GM21447 (cell line): ENCODE results near the gene LRRFIP2.

Source experiments
- ATAC-seq: cut with Tn5 transposase; IDR thresholded peaks from one replicate; pipeline ENCODE4 v1.9.1; 2021; ENCODE audit not compliant: unreplicated experiment

LRRFIP2 gene

GRCh38 chr3:37029516-37030163 is 144.7 kb downstream of the LRRFIP2 start:
- no peak for ATAC-seq

GRCh38 chr3:37029111-37029510 is 145.3 kb downstream of the LRRFIP2 start:
- ATAC-seq = no peak

- ATAC-seq = no peak
These were observed 146.1 kb downstream of the LRRFIP2 start for GRCh38 chr3:37028329-37028728.

GRCh38 chr3:37026851-37027250 is 147.5 kb downstream of the LRRFIP2 start:
- ATAC-seq = no peak

DNA sequence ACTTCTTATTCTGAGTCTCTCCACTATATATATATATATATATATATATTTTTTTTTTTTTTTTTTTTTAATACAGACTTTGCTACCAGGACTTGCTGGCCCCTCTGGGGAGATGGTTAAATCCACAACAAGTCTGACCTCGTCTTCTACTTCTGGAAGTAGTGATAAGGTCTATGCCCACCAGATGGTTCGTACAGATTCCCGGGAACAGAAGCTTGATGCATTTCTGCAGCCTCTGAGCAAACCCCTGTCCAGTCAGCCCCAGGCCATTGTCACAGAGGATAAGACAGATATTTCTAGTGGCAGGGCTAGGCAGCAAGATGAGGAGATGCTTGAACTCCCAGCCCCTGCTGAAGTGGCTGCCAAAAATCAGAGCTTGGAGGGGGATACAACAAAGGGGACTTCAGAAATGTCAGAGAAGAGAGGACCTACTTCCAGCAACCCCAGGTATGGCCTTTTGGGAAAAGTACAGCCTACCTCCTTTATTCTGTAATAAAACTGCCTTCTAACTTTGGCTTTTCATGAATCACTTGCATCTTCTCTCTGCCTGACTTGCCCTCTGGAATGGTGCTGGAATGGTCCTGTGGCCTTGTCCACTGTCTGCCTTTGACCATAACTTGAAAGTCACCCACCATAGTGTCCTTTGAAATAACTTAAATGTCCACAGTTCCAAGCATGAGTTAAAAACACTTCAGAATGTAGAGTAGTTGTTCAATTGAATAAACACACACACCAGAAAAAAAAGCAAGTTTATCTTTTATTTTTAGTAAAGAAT is 148.6 kb downstream of the LRRFIP2 start:
- ATAC-seq = no peak

GRCh38 chr3:37024820-37025405 is 149.5 kb downstream of the LRRFIP2 start:
- no peak for ATAC-seq

DNA sequence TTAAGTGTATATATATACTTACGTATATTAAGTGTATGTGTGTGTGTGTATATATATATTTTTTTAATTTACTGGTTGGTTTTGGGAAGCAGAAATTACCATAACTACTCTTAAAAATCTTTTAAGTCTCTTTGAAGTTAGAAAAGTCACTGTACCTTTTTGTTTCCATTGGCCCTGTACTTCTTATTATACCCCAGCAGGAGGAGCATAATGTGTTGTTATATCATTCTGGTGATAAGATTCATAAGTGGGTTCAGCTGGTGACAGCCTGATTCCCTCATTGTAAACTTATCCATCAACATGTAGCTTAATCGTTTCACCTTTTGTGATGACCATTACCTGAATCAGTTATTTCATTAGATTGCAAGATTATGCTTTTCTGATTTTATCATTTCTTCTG is 150.3 kb downstream of the LRRFIP2 start:
- no peak for ATAC-seq

DNA sequence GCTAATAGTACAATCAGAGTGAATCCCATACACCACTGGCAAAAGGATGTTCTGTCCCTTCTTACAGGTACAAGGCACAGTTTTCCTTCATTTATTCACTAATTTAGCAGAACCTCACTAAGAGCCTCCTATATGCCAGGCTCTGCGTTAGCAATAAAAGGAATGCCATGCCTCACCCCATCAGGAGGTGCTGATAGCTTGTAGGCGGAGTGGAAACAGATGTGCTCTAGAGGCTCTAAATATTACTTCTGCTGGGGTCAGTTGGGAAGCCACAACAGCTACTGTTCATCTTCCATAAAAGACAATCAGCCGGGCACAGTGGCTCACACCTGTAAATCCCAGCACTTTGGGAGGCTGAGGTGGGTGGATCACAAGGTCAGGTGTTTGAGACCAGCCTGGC is 156.7 kb downstream of the LRRFIP2 start:
- ATAC-seq = no peak

- no peak for ATAC-seq
These were observed 157.5 kb downstream of the LRRFIP2 start for GRCh38 chr3:37016903-37017302.

DNA sequence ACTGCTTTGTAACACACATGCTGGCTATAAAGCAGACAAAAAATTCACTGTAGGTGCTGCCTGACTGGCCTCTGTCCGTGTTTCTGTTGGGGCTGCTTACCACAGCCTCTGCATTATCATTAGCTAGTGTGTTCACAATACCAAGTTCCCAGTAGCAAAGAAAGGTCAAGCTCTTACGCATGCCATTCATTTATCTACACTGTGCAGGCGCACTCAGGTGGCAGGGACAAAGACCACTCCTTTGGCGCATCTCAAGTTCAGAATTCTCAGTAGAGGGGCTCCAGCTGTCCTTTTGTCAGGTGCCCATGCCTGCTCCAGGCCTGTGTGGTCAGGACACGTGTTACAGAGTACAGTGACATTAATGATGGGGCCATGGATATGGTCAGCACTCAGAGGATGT is 158.7 kb downstream of the LRRFIP2 start:
- no peak for ATAC-seq

DNA sequence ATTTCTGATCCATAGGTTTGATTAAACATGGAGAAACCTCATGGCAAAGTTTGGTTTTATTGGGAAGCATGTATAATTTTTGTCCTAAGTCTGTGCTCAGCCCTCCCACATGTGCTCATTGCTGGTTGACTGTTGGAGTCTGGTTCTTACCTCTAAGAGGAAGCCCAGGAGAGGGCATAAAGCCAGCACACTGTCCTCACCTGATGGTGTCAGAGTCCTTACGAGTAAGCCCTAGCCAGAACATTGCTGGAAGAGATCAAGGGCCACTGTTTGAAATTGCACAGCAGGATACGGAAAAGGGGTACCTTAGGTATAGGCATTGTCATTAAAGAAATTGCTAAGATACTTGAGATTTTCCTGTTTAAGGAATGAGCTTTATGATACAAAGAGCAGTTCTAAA is 159.8 kb downstream of the LRRFIP2 start:
- ATAC-seq = no peak
